Activated CD4-positive, alpha-beta T cell treated with anti-CD3 and anti-CD28 coated beads, Interleukin-2, Interleukin-4, amounts not matched to agents 100 ng/mL and 50 ng/mL, durations not matched to agents 16 hours and 8 hours (primary cell): ENCODE results near the gene SORCS2.

Experiments
- DNase-seq: peaks from one replicate; pipeline ENCODE4 v3.0.0-alpha.2; 2020; ENCODE audit warnings: low spot score

The SORCS2 gene

GRCh38 chr4:7780751-7781348, 588.5 kb downstream of the SORCS2 start:
- DNase-seq: no peak

- DNase-seq: no peak
Observed at GRCh38 chr4:7781366-7781765, 589.0 kb downstream of the SORCS2 start.

- DNase-seq: no peak
Observed at GRCh38 chr4:7781993-7782392, 589.7 kb downstream of the SORCS2 start.

- peak; percentile 21 for DNase-seq
Observed at GRCh38 chr4:7782783-7783182, 590.4 kb downstream of the SORCS2 start.

- no peak for DNase-seq
Observed at GRCh38 chr4:7783541-7783940, 591.2 kb downstream of the SORCS2 start.

GRCh38 chr4:7784131-7784870, 592.0 kb downstream of the SORCS2 start:
- no peak for DNase-seq

- DNase-seq: peak; percentile 69
Observed at GRCh38 chr4:7785017-7785416, 592.7 kb downstream of the SORCS2 start.

- no peak for DNase-seq
Observed at GRCh38 chr4:7786040-7786439, 593.7 kb downstream of the SORCS2 start.

- no peak for DNase-seq
Observed at GRCh38 chr4:7786517-7786916, 594.2 kb downstream of the SORCS2 start.

GRCh38 chr4:7787067-7787466, 594.7 kb downstream of the SORCS2 start:
- DNase-seq: no peak

GRCh38 chr4:7787681-7788141, 595.4 kb downstream of the SORCS2 start:
- DNase-seq: no peak

- DNase-seq: no peak
Observed at GRCh38 chr4:7788193-7788592, 595.9 kb downstream of the SORCS2 start.

- DNase-seq: no peak
Observed at GRCh38 chr4:7788694-7789425, 596.5 kb downstream of the SORCS2 start.

GRCh38 chr4:7790023-7790422, 597.7 kb downstream of the SORCS2 start:
- DNase-seq: no peak

GRCh38 chr4:7790999-7791398, 598.7 kb downstream of the SORCS2 start:
- DNase-seq: no peak
